Measurements from ENCODE around the gene PFN3.
"Not testable (repeated sequence)": the region's sequence is repeated elsewhere in the genome, so short reads cannot be mapped to it uniquely, and the experiment has no call there.

Gene PFN3

GRCh38 chr5:177425196-177425800, 24.8 kb upstream of the PFN3 start:
- DNase-seq (ENCODE audit: low read depth in 2 of 2), result no peak

- no peak for DNase-seq (ENCODE audit: low read depth in 2 of 2)
Observed at GRCh38 chr5:177423671-177424070, 23.2 kb upstream of the PFN3 start.

- no peak for DNase-seq (ENCODE audit: low read depth in 2 of 2)
Observed at GRCh38 chr5:177421062-177421798, 20.8 kb upstream of the PFN3 start.

- DNase-seq (ENCODE audit: low read depth in 2 of 2), result not testable (repeated sequence)
Observed at GRCh38 chr5:177420472-177420871, 20.0 kb upstream of the PFN3 start.

GRCh38 chr5:177419046-177419445, 18.6 kb upstream of the PFN3 start:
- no peak for DNase-seq (ENCODE audit: low read depth in 2 of 2)

- DNase-seq (ENCODE audit: low read depth in 2 of 2), result not testable (repeated sequence)
Observed at GRCh38 chr5:177417081-177417480, 16.6 kb upstream of the PFN3 start.

GRCh38 chr5:177414481-177414880, 14.0 kb upstream of the PFN3 start:
- no peak for DNase-seq (ENCODE audit: low read depth in 2 of 2)

GRCh38 chr5:177412603-177413233, 12.3 kb upstream of the PFN3 start:
- DNase-seq (ENCODE audit: low read depth in 2 of 2), result no peak

GRCh38 chr5:177410575-177410974, 10.1 kb upstream of the PFN3 start:
- no peak for DNase-seq (ENCODE audit: low read depth in 2 of 2)

- DNase-seq (ENCODE audit: low read depth in 2 of 2), result no peak
Observed at GRCh38 chr5:177409043-177409801, 8.8 kb upstream of the PFN3 start, which contains the start of gene F12. TSS of gene F12 (minus strand) at chr5:177409564. CDS start at chr5:177409527, 37 bp downstream.

GRCh38 chr5:177405805-177406204, 5.3 kb upstream of the PFN3 start:
- no peak for DNase-seq (ENCODE audit: low read depth in 2 of 2)

GRCh38 chr5:177405312-177405711, 4.9 kb upstream of the PFN3 start:
- DNase-seq (ENCODE audit: low read depth in 2 of 2), result no peak

- no peak for DNase-seq (ENCODE audit: low read depth in 2 of 2)
Observed at GRCh38 chr5:177404641-177405179, 4.2 kb upstream of the PFN3 start.

GRCh38 chr5:177403792-177404640, 3.6 kb upstream of the PFN3 start:
- DNase-seq (ENCODE audit: low read depth in 2 of 2), result peak; percentile 68 to 76

- no peak for DNase-seq (ENCODE audit: low read depth in 2 of 2)
Observed at GRCh38 chr5:177403102-177403791, 2.8 kb upstream of the PFN3 start.

GRCh38 chr5:177402271-177403043, 2.0 kb upstream of the PFN3 start:
- peak; percentile 27 to 51 for DNase-seq (ENCODE audit: low read depth in 2 of 2)

GRCh38 chr5:177397875-177398390, 2.5 kb downstream of the PFN3 start:
- no peak for DNase-seq (ENCODE audit: low read depth in 2 of 2)

- DNase-seq (ENCODE audit: low read depth in 2 of 2), result no peak
Observed at GRCh38 chr5:177396807-177397206, 3.7 kb downstream of the PFN3 start.

- DNase-seq (ENCODE audit: low read depth in 2 of 2), result no peak
Observed at GRCh38 chr5:177396078-177396477, 4.4 kb downstream of the PFN3 start.
